ENCODE data around the gene A1BG. TPM values are rescaled to one million over a fixed set of nuclear protein-coding genes. Genes with fewer than 3 reads are reported as not detected.

The A1BG gene
- total RNA-seq, 2 donors from 2014 or later = 6.2 to 11.5 TPM

GRCh38 chr19:58354478-58355030, 1.3 kb upstream of the A1BG start:
- WGBS, 2 donors = 72 to 77% methylated on average over 5 to 6 of the region's 6 CpGs
- intact Hi-C loops (cut with DNase I) = no loop called here
- H3K4me3 ChIP-seq = no peak overlapping the region
- H3K9me3 ChIP-seq = no peaks in the 10 kb centered on the region
- peaks cover 14% of the 10 kb centered on the region for H3K4me1 ChIP-seq
- DNase-seq = no peak
- H3K27me3 ChIP-seq = no peaks in the 10 kb centered on the region
- no peak overlapping the region for H3K27ac ChIP-seq
- TF ChIP-seq POLR2A (IDR thresholded peaks at IDR 0.05) (no peak), CTCF (IDR thresholded peaks at IDR 0.05) (no peak)
- no peak for ATAC-seq
- no peaks in the 10 kb centered on the region for H3K36me3 ChIP-seq (replicated peaks in 1 of 2; ENCODE audit: insufficient read depth in 1 of 2, low read depth in 2 of 2)

- 74 to 89% methylated on average over 11 to 15 of the region's 15 CpGs for WGBS, 2 donors
- Histone ChIP-seq H3K36me3 (replicated peaks in 1 of 2; ENCODE audit: insufficient read depth in 1 of 2, low read depth in 2 of 2) (no peaks in the 10 kb centered on the region), H3K27ac (no peak overlapping the region), H3K4me1 (peaks cover 14% of the 10 kb centered on the region), H3K9me3 (no peaks in the 10 kb centered on the region), H3K4me3 (no peak overlapping the region), H3K27me3 (no peaks in the 10 kb centered on the region)
- ATAC-seq (no peak), DNase-seq (no peak)
- intact Hi-C loops (cut with DNase I) = no loop called here
- TF ChIP-seq POLR2A (IDR thresholded peaks at IDR 0.05) = no peak
- TF ChIP-seq CTCF (IDR thresholded peaks at IDR 0.05) = no peak
These were observed 605 bp upstream of the A1BG start for GRCh38 chr19:58353717-58354477.

- Histone ChIP-seq H3K27ac (no peak overlapping the region), H3K27me3 (peaks cover 0 to 5% of the 10 kb centered on the region in 2 donors), H3K4me3 (no peak overlapping the region), H3K36me3 (replicated peaks in 1 of 2; ENCODE audit: insufficient read depth in 1 of 2, low read depth in 2 of 2) (no peaks in the 10 kb centered on the region), H3K9me3 (no peaks in the 10 kb centered on the region), H3K4me1 (peaks cover 15% of the 10 kb centered on the region)
- WGBS, 2 donors = 77 to 80% methylated on average over 14 to 23 of the region's 23 CpGs
- ATAC-seq = no peak
- DNase-seq = no peak
- TF ChIP-seq POLR2A (IDR thresholded peaks at IDR 0.05) = no peak
- TF ChIP-seq CTCF (IDR thresholded peaks at IDR 0.05) = no peak
- intact Hi-C loops (cut with DNase I) = no loop called here
These were observed 1.1 kb downstream of the A1BG start for GRCh38 chr19:58351990-58352755.

GRCh38 chr19:58351558-58351878, 1.8 kb downstream of the A1BG start:
- TF ChIP-seq CTCF (IDR thresholded peaks at IDR 0.05) = no peak
- TF ChIP-seq POLR2A (IDR thresholded peaks at IDR 0.05) = no peak
- intact Hi-C loops (cut with DNase I) = no loop called here
- no peaks in the 10 kb centered on the region for H3K9me3 ChIP-seq
- no peaks in the 10 kb centered on the region for H3K36me3 ChIP-seq (replicated peaks in 1 of 2; ENCODE audit: insufficient read depth in 1 of 2, low read depth in 2 of 2)
- DNase-seq = no peak
- H3K27me3 ChIP-seq = peaks cover 0 to 5% of the 10 kb centered on the region in 2 donors
- ATAC-seq = no peak
- H3K4me1 ChIP-seq = peaks cover 18% of the 10 kb centered on the region
- no peak overlapping the region for H3K4me3 ChIP-seq
- 82 to 84% methylated on average over 7 to 9 of the region's 9 CpGs for WGBS, 2 donors
- no peak overlapping the region for H3K27ac ChIP-seq
